WTC11 (cell line): ENCODE results near the gene PAEP.
"Not testable (repeated sequence)": the region's sequence is repeated elsewhere in the genome, so short reads cannot be mapped to it uniquely, and the experiment has no call there.

ENCODE experiments used
- ATF3 ChIP-seq: sonication (generic); formaldehyde crosslinking; conservative IDR thresholded peaks from 2 replicates; pipeline ENCODE4 v1.8.1; 2022; ENCODE audit warnings: mild to moderate bottlenecking, missing genetic modification reagents
- FOXK1 ChIP-seq: sonication (generic); formaldehyde crosslinking; IDR thresholded peaks from 2 replicates; pipeline ENCODE4 v1.8.0; 2022; ENCODE audit warnings: mild to moderate bottlenecking, moderate library complexity, missing genetic modification reagents
- GABPB1 ChIP-seq: sonication (generic); formaldehyde crosslinking; IDR thresholded peaks from 2 replicates; pipeline ENCODE4 v1.8.1; 2023; ENCODE audit warnings: mild to moderate bottlenecking, missing genetic modification reagents
- NR2C2 ChIP-seq: sonication (generic); formaldehyde crosslinking; IDR thresholded peaks from 2 replicates; pipeline ENCODE4 v1.8.0; 2022; ENCODE audit warnings: mild to moderate bottlenecking, missing genetic modification reagents
- TF ChIP-seq, protein P1 (sequence below): fragments of 200-600 bp; IDR thresholded peaks from 2 replicates; pipeline ENCODE4 v1.8.0; 2022; ENCODE audit warnings: antibody characterized with exemption
- TF ChIP-seq, protein P2 (sequence below): sonication (generic); formaldehyde crosslinking; IDR thresholded peaks from 2 replicates; pipeline ENCODE4 v1.8.1; 2023; ENCODE audit warnings: mild to moderate bottlenecking, missing genetic modification reagents

- TF ChIP-seq NR2C2 (CRISPR knock-in tag); ATF3 (CRISPR knock-in tag); GABPB1 (CRISPR knock-in tag); FOXK1: not testable (repeated sequence)
- TF ChIP-seq, protein P1, sequence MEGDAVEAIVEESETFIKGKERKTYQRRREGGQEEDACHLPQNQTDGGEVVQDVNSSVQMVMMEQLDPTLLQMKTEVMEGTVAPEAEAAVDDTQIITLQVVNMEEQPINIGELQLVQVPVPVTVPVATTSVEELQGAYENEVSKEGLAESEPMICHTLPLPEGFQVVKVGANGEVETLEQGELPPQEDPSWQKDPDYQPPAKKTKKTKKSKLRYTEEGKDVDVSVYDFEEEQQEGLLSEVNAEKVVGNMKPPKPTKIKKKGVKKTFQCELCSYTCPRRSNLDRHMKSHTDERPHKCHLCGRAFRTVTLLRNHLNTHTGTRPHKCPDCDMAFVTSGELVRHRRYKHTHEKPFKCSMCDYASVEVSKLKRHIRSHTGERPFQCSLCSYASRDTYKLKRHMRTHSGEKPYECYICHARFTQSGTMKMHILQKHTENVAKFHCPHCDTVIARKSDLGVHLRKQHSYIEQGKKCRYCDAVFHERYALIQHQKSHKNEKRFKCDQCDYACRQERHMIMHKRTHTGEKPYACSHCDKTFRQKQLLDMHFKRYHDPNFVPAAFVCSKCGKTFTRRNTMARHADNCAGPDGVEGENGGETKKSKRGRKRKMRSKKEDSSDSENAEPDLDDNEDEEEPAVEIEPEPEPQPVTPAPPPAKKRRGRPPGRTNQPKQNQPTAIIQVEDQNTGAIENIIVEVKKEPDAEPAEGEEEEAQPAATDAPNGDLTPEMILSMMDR = not testable (repeated sequence)
- TF ChIP-seq, protein P2, sequence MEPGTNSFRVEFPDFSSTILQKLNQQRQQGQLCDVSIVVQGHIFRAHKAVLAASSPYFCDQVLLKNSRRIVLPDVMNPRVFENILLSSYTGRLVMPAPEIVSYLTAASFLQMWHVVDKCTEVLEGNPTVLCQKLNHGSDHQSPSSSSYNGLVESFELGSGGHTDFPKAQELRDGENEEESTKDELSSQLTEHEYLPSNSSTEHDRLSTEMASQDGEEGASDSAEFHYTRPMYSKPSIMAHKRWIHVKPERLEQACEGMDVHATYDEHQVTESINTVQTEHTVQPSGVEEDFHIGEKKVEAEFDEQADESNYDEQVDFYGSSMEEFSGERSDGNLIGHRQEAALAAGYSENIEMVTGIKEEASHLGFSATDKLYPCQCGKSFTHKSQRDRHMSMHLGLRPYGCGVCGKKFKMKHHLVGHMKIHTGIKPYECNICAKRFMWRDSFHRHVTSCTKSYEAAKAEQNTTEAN (CRISPR knock-in tag) = not testable (repeated sequence)
Measured at GRCh38 chr9:135535631-135536030, 25.9 kb upstream of the PAEP start.
